Peyer's patch (tissue), 4 donors: ENCODE data around the gene ELMOD2. TPM values are rescaled to one million over a fixed set of nuclear protein-coding genes. Genes with fewer than 3 reads are reported as not detected.

ENCODE experiments used
- DNase-seq, 3 donors: peaks; one replicate each; pipeline ENCODE4 v3.0.0-alpha.2; 2017 to 2019
- H3K27ac ChIP-seq, 4 donors: fragments of 200-600 bp; sonication (generic); one replicate each; pipeline ENCODE4 v1.5.1; 2016 to 2019
- H3K27me3 ChIP-seq, 2 donors: fragments of 200-600 bp; sonication (generic); one replicate each; pipeline ENCODE4 v1.5.1; 2019
- H3K36me3 ChIP-seq, 3 donors: fragments of 200-600 bp; sonication (generic); one replicate each; pipeline ENCODE4 v1.5.1; 2016 to 2019
- H3K4me1 ChIP-seq, 4 donors: fragments of 200-600 bp; sonication (generic); one replicate each; pipeline ENCODE4 v1.5.1; 2016 to 2019
- H3K4me3 ChIP-seq, 4 donors: fragments of 200-600 bp; sonication (generic); 1 replicate in 3 of 4; 2 replicates in 1 of 4; pipeline ENCODE4 v1.5.1; 2016 to 2019; ENCODE audit warnings: mild to moderate bottlenecking in 1 of 4
- H3K9me3 ChIP-seq, 4 donors: fragments of 200-600 bp; sonication (generic); one replicate each; pipeline ENCODE4 v1.5.1; 2016 to 2019; ENCODE audit warnings: mild to moderate bottlenecking in 1 of 4
- POLR2A ChIP-seq, 2 donors: fragments of 450-650 bp; IDR thresholded peaks; one replicate each; pipeline ENCODE4 v1.5.1; 2017; ENCODE audit warnings: antibody characterized with exemption in 2 of 2, mild to moderate bottlenecking in 2 of 2, moderate library complexity in 2 of 2
- total RNA-seq, 4 donors: library from RNA; depleted of rRNA; stranded (reverse); fragments of >200 nt; gene quantifications; one replicate each; pipeline ENCODE4 v1.1.0, GENCODE V29; 2016
- TF ChIP-seq, protein P1 (sequence below), 6 experiments: fragments of 450-650 bp in 4 of 6; fragments of 200-600 bp in 2 of 6; sonication (generic) in 1 of 6; IDR thresholded peaks; one replicate each; pipeline ENCODE4 v1.5.1; 2017 to 2019; ENCODE audit warnings: antibody characterized with exemption in 6 of 6, mild to moderate bottlenecking in 3 of 6, moderate library complexity in 1 of 6

Gene ELMOD2
- total RNA-seq, 4 donors from 2014 or later = 24.8 to 56.7 (median 31.8) TPM

DNA sequence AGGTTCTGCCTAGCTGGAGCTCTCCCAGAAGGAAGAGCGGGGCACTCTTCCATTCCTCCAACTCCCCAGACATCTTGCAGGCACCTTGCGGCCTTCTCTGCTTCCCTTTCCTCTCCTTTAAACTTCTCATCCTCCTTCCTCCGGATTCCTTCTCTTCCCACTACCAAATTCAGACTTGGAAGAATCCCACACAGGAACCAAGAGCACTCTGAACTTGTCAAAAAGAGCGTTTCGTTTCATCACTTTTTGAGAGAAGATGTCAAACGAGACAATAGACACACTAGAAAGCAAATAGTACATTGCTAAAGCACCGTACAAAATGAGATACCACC is 45.3 kb downstream of the ELMOD2 start:
- H3K27ac ChIP-seq = no peak overlapping the region
- no peaks in the 10 kb centered on the region for H3K36me3 ChIP-seq
- H3K9me3 ChIP-seq = peaks cover 0 to 2% (median 0%) of the 10 kb centered on the region in 4 donors
- H3K27me3 ChIP-seq = peaks cover 0 to 11% of the 10 kb centered on the region in 2 donors
- no peak for DNase-seq
- H3K4me1 ChIP-seq = peaks cover 0 to 5% (median 3%) of the 10 kb centered on the region in 4 donors
- TF ChIP-seq, protein P1, sequence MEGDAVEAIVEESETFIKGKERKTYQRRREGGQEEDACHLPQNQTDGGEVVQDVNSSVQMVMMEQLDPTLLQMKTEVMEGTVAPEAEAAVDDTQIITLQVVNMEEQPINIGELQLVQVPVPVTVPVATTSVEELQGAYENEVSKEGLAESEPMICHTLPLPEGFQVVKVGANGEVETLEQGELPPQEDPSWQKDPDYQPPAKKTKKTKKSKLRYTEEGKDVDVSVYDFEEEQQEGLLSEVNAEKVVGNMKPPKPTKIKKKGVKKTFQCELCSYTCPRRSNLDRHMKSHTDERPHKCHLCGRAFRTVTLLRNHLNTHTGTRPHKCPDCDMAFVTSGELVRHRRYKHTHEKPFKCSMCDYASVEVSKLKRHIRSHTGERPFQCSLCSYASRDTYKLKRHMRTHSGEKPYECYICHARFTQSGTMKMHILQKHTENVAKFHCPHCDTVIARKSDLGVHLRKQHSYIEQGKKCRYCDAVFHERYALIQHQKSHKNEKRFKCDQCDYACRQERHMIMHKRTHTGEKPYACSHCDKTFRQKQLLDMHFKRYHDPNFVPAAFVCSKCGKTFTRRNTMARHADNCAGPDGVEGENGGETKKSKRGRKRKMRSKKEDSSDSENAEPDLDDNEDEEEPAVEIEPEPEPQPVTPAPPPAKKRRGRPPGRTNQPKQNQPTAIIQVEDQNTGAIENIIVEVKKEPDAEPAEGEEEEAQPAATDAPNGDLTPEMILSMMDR (IDR thresholded peaks at IDR 0.05) = no peak
- no peak for TF ChIP-seq POLR2A (IDR thresholded peaks at IDR 0.05)
- peak overlapping the region in 3 of 4 donors; percentile 35 to 56 (median 49) for H3K4me3 ChIP-seq

- TF ChIP-seq, protein P1 (IDR thresholded peaks at IDR 0.05) = no peak
- no peak for TF ChIP-seq POLR2A (IDR thresholded peaks at IDR 0.05)
- Histone ChIP-seq H3K4me3 (no peak overlapping the region), H3K27me3 (peaks cover 0 to 11% of the 10 kb centered on the region in 2 donors), H3K9me3 (peaks cover 0 to 2% (median 0%) of the 10 kb centered on the region in 4 donors), H3K36me3 (no peaks in the 10 kb centered on the region), H3K27ac (no peak overlapping the region), H3K4me1 (peaks cover 0 to 5% (median 3%) of the 10 kb centered on the region in 4 donors)
- no peak for DNase-seq
Measured at GRCh38 chr4:140571620-140572019, 47.7 kb downstream of the ELMOD2 start.

- no peak overlapping the region for H3K27ac ChIP-seq
- H3K9me3 ChIP-seq = peaks cover 0 to 2% (median 0%) of the 10 kb centered on the region in 4 donors
- H3K4me3 ChIP-seq = no peak overlapping the region
- no peak for DNase-seq
- no peaks in the 10 kb centered on the region for H3K4me1 ChIP-seq
- no peaks in the 10 kb centered on the region for H3K27me3 ChIP-seq
- H3K36me3 ChIP-seq = no peaks in the 10 kb centered on the region
- no peak for TF ChIP-seq POLR2A (IDR thresholded peaks at IDR 0.05)
- TF ChIP-seq, protein P1 (IDR thresholded peaks at IDR 0.05) = no peak
Measured at GRCh38 chr4:140575489-140575888, 51.5 kb downstream of the ELMOD2 start.

DNA sequence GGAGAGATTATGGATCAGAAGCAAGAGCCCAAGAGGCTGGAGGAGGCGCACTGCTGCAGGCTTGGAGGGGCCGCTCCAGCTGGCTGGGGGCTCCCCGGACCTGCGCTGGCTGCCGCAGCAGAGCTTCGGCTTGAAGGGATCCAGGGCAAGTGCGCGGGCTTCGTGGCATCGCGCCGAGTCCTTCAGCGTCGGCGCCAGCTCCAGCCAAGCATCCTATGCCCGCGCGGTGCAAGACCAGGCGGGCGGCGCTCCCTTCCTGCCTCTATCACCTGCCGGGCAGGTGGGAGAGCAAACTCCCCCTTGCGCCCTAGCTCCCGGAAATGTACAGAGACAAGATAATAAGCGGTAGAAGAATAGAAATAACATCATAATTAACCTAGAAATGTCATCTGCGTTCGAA is 55.3 kb downstream of the ELMOD2 start:
- no peak for TF ChIP-seq POLR2A (IDR thresholded peaks at IDR 0.05)
- TF ChIP-seq, protein P1 (IDR thresholded peaks at IDR 0.05) = no peak
- no peaks in the 10 kb centered on the region for H3K4me1 ChIP-seq
- H3K27me3 ChIP-seq = no peaks in the 10 kb centered on the region
- no peak overlapping the region for H3K4me3 ChIP-seq
- no peaks in the 10 kb centered on the region for H3K36me3 ChIP-seq
- H3K9me3 ChIP-seq = no peaks in the 10 kb centered on the region
- H3K27ac ChIP-seq = no peak overlapping the region
- DNase-seq = no peak

- no peak for DNase-seq
- no peaks in the 10 kb centered on the region for H3K4me1 ChIP-seq
- H3K27ac ChIP-seq = no peak overlapping the region
- H3K4me3 ChIP-seq = no peak overlapping the region
- TF ChIP-seq POLR2A (IDR thresholded peaks at IDR 0.05) = no peak
- TF ChIP-seq, protein P1 (IDR thresholded peaks at IDR 0.05) = no peak
- no peaks in the 10 kb centered on the region for H3K27me3 ChIP-seq
- no peaks in the 10 kb centered on the region for H3K9me3 ChIP-seq
- H3K36me3 ChIP-seq = no peaks in the 10 kb centered on the region
Measured at GRCh38 chr4:140581078-140581477, 57.1 kb downstream of the ELMOD2 start.

GRCh38 chr4:140584439-140584838 is 60.5 kb downstream of the ELMOD2 start:
- Histone ChIP-seq H3K36me3 (no peaks in the 10 kb centered on the region), H3K27me3 (no peaks in the 10 kb centered on the region), H3K27ac (no peak overlapping the region), H3K9me3 (no peaks in the 10 kb centered on the region), H3K4me1 (no peaks in the 10 kb centered on the region), H3K4me3 (no peak overlapping the region)
- no peak for TF ChIP-seq POLR2A (IDR thresholded peaks at IDR 0.05)
- TF ChIP-seq, protein P1 (IDR thresholded peaks at IDR 0.05) = no peak
- DNase-seq = no peak
